ACHN (cell line): ENCODE measurements around the gene MRS2.
"Not testable (repeated sequence)": the region's sequence is repeated elsewhere in the genome, so short reads cannot be mapped to it uniquely, and the experiment has no call there.

Source experiments
- DNase-seq: peaks from one replicate; pipeline ENCODE4 v3.0.0-alpha.2; 2015
- in situ Hi-C: cut with HindIII; loops from 2 replicates; pipeline ENCODE4 v1.10.0; 2017; ENCODE audit warnings: low sequenced_read_pairs, low pct_ligation_motif_present, low pct_unique_long_range_greater_than_20kb

The MRS2 gene

DNA sequence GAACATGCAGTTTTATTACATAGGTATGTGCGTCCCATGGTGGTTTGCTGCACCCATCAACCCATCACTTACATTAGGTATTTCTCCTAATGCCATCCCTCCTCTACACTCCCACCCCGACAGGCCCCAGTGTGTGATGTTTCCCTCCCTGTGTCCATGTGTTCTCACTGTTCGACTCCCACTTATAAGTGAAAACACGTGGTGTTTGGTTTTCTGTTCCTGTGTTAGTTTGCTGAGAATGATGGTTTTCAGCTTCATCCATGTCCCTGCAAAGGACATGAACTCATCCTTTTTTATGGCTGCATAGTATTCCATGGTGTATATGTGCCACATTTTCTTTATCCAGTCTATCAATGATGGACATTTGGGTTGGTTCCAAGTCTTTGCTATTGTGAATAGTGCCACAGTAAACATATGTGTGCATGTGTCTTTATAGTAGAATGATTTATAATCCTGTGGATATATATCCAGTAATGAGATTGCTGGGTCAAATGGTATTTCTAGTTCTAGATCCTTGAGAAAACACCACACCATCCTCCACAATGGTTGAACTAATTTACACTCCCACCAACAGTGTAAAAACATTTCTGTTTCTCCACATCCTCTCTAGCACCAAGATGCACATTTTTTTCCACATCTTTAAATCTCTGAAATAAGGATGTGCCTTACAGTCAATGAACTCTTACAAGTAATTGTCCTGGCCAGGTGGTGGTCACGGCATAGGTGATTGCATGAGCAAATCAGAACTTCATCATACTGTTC, 18.2 kb upstream of the MRS2 start:
- in situ Hi-C loops, DNase-seq: not testable (repeated sequence)

DNA sequence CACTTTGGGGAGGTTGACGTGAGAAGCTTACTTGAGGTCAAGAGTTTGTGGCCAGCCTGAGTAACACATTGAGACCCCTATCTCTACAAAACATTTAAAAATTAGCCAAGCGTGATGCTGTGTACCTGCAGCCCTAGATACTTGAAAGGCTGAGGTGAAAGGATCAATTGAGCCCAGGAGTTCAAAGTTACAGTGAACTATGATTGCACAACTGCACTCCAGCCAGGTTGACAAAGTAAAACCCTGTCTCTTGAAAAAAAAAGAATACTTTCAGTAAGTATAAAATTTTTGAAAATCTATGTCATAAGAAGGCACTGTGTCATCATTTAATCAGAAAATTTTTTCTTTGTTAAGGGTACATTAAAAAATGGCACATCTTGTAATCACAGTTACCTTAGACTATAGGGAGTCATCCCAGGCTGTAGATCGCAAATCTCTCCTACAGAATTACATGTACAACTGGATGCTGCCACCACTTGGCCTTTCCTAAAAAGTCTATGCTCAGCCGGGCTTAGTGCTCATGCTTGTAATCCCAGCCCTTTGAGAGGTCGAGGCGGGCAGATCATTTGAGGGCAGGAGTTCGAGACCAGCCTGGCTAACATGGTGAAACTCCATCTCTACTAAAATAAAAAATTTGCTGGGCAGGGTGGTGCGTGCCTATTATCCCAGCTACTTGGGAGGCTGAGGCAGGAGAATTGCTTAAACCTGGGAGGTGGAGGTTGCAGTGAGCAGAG, 17.0 kb upstream of the MRS2 start:
- DNase-seq = no peak
- in situ Hi-C loops = no loop called here

DNA sequence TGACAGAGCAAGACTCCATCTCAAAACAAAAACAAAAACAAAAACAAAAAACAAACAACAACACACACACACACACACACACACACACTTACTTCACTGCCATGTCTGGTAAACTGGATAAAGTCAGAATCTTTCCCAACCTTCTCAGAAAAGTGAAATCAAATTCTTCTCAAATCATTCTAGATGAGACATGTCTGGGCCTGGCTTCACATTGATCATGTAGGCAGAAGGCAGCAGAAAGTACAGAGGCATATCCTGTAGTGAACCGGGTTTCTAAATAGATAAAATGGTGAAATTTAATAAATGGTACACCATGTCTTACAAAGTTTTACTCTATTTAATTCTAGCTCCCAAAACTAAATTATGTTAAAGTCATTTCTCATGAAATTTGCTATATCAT, 14.9 kb upstream of the MRS2 start:
- no peak for DNase-seq
- in situ Hi-C loops = no loop called here

DNA sequence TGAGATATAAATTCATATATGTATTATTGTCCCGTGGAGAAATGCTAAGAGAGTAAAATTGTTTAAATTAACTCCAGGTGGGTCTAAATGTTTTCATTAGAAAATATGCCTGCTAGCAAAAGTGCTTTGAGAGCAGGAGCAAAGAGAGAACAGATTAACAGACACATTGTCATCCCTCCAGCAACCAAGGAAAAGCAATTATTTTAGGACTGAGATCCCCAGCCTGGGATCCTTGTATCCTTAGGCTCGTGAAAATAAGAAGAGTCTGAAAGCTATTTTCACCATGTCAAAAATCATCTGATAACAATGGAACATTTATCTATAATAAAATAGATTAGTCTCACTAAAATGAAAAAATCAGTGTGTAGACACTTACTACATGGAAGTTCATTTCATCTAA, 11.5 kb upstream of the MRS2 start:
- in situ Hi-C loops = no loop called here
- no peak for DNase-seq

DNA sequence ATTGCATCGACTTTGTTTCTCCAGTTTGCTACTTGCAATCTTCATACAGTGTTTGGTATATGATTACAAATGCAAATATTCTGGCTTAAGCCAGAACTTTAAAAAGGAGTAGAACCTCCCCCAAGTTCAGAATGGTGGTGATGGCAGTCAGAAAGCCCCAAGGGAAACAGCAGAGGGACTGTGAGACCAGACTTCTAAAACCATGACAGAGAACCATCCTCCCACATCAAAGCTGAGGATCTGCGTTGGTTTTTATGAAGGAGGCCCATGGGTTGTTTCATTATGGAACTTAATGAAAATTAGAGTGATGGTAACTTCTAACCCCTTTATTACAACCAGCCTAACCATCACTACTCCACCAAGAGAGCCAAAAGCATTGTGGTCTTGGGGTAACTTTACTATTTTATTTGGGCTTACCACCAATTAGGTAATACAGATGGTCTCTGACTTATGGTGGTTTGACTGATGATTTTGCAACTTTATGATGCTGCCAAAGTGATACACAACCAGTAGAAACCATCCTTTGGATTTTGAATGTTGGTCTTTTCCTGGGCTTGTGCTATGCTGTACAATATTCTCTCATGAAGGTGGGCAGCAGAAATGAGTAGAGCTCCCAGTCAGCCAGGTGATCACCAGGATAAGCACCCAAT, 10.9 kb upstream of the MRS2 start:
- in situ Hi-C loops = no loop called here
- no peak for DNase-seq

DNA sequence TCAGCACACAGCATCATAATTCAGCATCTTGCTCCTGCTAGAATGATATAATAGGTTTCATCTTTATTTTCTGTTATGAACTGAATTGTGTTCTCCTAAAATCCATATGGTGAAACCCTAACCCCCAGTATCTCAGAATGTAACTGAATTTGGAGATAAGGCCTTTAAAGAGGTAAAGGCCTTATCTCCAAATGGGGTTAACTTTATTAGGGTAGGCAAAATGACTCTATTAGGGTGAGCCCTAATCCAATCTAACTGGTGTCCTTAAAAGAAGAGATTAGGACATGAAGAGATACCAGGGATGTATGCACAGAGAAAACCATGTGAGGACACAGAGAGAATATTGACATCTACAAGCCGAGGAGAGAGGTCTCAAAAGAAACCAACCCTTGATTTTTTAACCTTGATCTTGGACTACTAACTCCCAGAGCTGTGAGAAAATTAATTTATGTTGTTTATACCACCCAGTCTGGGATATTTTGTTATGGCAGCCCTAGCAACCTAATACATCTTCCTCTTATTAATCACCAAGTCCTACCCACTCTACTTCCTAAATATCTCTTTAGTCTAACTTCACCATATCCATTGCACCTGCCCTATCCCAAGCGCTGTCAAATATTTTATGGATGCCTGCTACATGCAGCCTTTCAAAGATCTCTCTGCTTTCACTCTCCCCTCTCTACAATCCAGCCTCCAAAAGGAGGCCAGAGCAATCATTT, 8.5 kb upstream of the MRS2 start:
- DNase-seq = no peak
- in situ Hi-C loops = no loop called here

DNA sequence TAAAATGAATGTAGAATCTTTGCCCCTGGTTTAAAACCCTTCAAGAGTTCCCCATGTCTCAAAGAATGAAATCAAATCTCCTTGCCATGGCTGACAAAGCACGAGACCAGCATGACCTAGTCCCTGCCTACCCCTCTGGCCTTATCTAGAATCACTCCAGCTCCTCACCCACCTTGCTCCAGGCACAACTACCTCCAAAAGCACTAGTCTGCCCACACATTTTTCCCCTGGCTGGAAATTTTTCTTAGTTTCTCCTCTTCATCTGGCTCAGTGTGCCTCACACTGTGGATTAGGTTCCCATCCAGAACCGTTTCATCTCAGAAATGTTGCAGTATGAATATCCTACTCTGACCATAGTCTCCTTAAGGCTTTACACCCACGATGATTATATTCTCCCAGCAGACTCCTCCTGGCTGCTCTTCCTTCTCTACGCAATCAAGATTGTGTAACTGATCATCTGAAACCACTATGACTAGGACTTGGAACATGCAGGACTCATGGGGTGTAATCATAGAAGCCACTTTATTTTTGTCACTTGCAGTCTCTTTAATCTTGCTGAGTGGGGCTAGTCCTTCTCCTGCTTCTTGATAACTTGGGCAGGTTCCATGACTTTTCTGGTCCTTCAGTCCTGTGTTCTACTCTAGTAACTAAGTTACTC, 7.8 kb upstream of the MRS2 start:
- no peak for DNase-seq
- in situ Hi-C loops = no loop called here

DNA sequence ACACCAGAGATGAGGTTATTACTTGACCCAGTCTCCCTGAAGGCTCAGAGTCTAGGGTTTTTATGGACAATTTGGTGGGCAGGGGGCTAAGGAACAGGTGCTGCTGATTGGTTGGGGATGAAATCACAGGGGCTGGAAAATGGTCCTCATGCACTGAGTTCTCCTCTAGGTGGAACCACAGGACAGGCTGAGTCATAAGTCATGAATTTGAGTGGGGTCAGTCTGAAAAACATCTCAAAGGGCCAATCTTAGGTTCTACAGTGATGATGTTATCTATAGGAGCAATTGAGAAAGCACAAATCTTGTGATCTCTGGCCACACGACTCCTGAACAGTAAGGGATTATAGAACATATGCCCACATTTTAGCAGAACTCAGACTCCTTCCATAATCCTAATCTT, 5.9 kb upstream of the MRS2 start:
- DNase-seq = no peak
- in situ Hi-C loops = no loop called here

DNA sequence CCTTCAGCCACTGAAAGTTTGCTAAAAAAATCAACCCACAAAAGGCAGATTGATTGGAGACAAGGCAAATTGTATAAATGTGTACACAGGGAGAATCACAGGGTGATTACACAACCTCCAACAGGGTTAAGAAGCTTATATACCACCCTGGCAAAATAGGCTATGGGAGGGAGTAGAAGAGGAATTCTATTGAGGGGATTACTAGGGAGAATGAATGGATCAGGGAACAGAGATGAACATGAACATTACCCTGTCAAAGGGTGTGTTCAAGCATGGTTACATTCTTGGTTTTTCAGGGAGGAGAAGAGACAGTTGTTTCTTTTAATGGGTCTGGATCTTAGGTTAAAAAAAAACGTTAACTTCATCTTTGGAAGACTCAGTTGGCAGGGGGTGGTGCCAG, 5.1 kb upstream of the MRS2 start:
- in situ Hi-C loops = no loop called here
- DNase-seq = no peak

DNA sequence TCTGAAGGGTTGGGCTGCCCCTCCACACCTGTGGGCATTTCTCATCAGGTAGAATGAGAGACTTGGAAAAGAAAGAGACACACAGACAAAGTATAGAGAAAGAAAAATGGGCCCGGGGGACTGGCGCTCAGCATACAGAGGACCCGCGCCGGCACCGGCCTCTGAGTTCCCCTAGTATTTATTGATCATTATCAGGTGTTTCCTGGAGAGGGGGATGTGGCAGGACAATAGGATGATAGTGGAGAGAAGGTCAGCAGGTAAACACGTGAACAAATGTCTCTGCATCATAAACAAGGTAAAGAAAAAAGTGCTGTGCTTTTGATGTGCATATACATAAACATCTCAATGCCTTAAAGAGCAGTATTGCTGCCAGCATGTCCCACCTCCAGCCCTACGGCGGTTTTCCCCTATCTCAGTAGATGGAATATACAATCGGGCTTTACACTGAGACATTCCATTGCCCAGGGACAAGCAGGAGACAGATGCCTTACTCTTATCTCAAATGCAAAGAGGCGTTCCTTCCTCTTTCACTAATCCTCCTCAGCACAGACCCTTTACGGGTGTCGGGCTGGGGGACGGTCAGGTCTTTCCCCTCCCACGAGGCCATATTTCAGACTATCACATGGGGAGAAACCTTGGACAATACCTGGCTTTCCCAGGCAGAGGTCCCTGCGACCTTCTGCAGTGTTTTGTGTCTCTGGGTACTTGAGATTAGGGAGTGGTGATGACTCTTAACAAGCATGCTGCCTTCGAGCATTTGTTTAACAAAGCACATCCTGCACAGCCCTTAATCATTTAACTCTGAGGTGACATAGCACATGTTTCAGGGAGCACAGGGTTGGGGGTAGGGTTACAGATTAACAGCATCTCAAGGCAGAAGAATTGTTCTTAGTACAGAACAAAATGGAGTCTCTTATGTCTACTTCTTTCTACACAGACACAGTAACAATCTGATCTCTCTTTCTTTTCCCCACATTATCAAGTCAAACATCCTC, 2.4 kb upstream of the MRS2 start:
- in situ Hi-C loops, DNase-seq: not testable (repeated sequence)

DNA sequence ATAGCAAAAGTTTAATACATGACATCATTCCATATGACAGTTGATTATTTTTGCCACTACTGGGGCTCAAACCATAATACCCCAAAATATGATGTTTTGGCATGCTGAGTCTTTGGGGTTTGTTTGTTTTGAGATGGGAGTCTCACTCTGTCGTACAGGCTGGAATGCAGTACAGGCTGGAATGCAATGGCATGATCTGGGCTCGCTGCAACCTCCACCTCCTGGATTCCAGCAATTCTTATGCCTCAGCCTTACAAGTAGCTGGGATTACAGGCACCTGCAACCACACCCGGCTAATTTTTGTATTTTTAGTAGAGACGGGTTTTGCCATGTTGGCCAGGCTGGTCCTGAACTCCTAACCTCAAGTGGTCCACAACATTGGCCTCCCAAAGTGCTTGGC, 1.3 kb upstream of the MRS2 start:
- DNase-seq = no peak
- in situ Hi-C loops = no loop called here

DNA sequence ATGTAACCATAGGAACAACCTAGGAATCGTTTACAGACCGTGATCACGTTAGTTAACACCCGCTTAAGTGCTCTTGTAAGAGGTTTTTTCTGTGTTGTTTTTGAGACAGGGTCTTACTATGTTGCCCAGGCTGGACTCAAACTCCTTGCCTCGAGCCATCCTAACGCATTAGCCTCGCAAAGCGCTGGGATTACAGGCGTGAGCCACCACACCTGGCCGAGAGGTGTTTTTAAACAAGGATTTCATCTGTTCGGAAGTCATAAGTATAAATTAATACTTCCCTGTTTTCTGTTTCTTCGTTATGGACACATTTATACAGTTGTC, 727 bp downstream of the MRS2 start:
- in situ Hi-C loops = no loop called here
- no peak for DNase-seq

DNA sequence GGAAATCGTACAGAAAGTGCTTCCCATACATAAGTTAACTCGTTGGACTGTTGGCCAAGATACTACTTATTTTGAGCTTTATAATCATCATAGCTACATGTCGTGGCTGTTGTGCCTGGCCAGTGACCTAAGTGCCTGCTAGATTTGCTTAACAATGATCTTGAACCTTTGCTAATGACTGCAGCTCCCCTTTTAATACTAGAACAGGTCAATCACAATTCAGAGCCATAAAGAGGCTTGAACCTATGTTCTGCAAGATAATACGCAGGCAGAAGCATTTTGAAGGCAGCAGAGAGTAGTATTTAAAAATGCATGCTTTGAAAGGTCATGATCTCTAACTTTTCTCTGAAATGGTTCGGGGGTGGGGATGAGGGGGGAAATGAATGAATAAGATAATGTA, 2.5 kb downstream of the MRS2 start:
- in situ Hi-C loops = no loop called here
- no peak for DNase-seq

DNA sequence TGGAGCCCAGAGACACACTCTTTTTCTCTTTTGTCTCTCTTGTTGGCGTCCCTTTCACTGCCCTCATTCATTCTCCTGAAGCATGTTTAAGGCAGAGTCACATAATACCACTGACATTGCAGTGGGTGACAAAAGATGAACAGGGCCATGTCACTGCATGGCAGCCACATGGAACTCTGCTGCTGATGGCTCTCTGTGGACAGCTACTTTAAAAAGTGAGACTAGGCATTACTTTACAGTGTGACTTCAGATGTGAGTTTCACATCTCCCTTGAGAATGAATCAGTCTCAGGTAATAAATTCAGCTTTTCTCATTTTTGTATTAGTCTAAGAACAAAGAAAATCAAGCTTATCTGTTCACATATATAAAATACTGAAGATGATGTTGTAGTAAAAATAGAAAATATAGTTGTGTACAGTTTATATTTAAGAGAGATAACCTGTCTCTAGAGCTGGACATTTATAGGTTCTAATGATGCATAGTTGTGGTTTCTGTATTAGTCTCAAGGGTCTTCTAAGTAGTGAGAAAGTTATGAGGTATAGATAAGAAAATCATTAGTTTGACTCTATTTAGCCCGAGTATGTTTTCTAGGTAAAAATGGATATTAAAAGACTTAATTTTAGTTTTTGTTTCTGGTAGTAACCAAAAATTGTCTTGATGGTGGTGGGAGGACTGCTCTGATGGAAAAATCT, 6.1 kb downstream of the MRS2 start:
- no peak for DNase-seq
- in situ Hi-C loops = no loop called here

DNA sequence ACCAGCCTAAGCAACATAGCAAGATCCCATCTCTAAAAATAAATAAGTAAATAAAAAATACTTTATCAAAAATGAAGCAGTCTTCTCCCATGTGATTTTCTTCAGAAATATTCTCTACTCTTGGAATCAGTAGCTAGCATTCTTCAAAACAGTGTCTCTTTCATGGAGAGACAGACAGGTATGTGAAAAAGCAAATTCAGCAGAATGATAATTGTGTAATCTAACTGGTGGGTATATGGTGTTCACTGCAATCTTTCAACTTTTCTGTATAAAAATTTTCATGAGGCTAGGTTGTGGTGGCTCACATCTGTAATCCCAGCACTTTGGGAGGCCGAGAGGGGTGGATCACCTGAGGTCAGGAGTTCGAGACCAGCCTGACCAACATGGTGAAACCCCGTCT, 7.9 kb downstream of the MRS2 start:
- in situ Hi-C loops = no loop called here
- DNase-seq = no peak

DNA sequence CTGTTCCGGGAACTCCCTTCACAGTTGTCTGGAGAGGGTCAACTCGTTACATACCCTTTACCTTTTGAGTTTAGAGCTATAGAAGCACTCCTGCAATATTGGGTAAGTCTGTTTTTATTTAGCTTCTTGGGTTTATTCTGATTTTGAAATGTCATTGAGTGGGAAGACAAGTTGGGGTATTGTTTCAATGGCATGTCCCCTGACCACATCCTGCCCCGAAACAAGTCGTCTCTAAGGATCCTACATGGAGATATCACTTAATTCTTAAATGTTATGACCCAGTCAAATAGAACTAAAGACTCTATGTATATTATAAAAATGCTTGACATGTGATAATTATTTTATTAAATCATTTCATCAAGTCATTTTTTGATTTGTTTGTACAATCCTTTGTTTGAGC, 9.6 kb downstream of the MRS2 start:
- no peak for DNase-seq
- in situ Hi-C loops = no loop called here

DNA sequence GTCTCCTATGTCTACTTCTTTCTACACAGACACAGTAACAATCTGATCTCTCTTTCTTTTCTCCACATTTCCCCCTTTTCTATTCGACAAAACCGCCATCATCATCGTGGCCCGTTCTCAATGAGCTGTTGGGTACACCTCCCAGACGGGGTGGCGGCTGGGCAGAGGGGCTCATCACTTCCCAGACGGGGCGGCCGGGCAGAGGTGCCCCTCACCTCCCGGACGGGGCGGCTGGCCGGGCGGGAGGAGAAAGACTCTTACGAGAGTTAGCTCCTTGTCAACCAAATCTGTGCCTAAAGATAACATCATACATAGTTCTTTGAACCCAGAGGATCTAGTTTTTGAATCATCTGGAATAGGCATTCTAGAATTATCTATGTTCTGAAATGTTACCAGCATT, 11.8 kb downstream of the MRS2 start:
- in situ Hi-C loops, DNase-seq: not testable (repeated sequence)
